HuH-7.5 (cell line): ENCODE measurements around the gene EEIG2.

Experiments used
- DNase-seq: peaks from one replicate; pipeline ENCODE4 v3.0.0; 2011; ENCODE audit warnings: low spot score

EEIG2 gene

GRCh38 chr1:108584428-108584856 lies 24.5 kb downstream of the EEIG2 start:
- DNase-seq = no peak

DNA sequence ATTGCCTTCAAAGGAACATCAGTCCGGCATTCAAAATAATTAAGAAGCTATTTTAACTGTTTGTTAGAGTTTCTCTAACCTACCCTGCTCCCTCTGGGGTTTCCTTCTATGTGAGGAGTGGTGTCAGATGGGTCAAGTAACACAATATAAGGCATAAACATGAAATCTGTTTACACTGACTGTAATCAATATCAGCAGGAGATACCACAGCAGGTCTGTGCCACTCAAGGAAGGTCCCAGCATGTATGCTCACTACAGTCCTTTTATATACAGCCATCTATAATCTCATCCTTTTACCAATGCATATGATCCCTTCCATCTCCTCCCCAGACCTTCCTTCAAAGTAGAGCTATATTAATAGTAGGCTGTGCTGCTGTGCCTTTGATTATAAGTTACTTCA lies 25.4 kb downstream of the EEIG2 start:
- DNase-seq = no peak

GRCh38 chr1:108590441-108590840 lies 30.5 kb downstream of the EEIG2 start:
- DNase-seq = no peak

DNA sequence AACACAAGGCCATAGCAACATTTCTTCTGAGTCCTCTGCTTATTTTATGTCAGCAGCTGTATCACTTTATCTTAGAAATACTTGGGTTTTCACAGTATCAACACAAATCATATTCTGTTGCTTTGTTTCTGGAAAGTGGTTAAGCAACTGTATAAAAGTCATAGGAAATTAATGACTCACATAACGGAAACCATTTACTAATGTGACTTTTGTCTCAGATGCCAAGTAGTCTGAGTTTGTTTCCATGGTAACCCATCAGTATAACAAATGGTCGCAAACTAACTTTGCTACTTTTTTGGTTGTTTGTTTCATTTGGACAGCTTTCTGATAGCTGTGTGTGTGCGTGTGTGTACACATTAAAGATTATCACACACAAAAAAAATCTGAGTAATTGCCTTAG lies 31.1 kb downstream of the EEIG2 start:
- no peak for DNase-seq

- no peak for DNase-seq
These were observed 31.6 kb downstream of the EEIG2 start for GRCh38 chr1:108591466-108591865.

DNA sequence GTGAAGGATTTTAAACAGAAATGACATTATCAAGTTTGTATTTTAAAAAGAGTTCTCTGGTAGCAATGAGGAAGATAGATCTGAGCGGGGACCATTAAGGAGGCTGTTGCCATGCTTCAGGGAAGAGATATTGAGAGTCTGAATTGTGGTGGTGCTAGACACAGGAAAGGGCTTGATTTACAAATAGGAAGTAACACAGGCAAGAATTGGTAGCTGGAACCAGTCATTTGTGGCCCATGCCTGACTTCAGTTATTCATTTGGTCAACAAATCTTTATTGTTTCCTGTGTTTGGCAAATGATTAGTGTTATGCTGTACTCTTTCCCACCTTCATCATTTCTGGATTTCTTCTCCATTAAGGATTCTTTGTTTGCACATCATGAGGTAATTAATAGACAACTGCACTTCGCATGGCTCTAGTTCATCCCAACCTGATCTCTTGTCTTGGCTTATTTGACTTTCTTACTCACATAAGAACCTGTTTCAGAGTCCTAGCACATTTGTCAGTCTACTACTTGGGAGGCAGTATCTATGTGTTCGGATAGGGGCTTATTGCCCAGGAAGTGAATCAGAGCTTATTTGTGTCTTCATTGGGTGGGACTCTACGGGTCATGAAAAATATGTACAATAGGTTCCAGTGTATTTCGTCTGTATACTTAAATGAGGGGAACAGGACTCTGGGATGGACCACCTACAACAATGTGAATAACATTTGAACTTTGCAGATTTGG lies 32.3 kb downstream of the EEIG2 start:
- no peak for DNase-seq

- DNase-seq = no peak
These were observed 33.5 kb downstream of the EEIG2 start for GRCh38 chr1:108593448-108593847.

- DNase-seq = no peak
These were observed 35.6 kb downstream of the EEIG2 start for GRCh38 chr1:108595507-108595906.

GRCh38 chr1:108597041-108597440 lies 37.1 kb downstream of the EEIG2 start:
- DNase-seq = no peak

GRCh38 chr1:108598340-108598739 lies 38.4 kb downstream of the EEIG2 start:
- DNase-seq = no peak

DNA sequence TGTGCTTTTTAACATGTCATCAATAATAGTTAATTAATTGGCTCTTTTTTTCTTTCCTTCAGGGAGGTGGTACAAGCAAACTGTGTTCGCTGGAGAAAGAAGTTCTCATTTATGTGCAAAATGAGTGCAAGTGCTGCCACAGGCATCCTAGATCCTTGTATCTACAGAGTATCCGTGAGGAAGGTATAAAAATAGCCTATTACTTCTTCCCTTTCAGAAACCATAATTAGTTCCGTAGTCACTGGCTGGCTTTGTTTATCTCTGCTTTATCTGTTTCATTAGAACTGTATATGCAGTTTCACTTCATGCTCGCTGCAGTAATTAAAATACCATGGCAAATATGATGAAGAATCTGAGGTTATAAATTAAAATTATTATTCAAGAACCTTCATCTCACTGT lies 40.6 kb downstream of the EEIG2 start:
- no peak for DNase-seq

DNA sequence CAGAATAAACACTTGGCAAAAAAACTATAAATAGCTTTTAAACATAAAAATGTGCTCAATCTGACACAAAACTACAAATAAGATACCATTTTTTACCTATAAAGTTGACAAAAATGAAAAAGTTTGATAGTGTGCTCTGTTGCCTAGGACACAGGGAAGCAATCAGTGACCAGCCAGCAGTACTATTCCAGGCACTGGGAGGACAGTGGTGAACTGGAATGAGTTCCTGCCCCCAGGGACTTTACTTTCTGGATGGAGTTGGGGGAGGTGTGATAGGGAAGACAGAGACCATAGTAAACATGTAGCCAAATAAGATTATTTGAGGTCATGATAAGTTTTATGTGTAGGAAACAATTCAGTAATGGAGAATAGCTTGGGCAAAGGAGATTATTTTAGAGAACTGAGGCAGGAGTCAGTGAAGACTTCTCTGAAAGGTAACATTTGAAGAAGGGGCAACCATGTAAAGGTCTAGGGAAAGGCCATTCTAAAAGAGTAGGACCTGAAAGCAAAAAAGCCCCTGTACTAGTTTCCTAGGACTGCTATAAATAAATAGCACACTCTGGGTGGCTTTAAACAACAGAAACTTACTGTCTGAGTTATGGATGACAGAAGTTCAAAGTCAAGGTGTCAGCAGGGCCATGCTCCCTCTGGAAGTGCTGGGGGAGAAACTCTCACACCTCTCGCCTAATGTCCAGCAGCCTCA lies 42.0 kb downstream of the EEIG2 start:
- DNase-seq = no peak

DNA sequence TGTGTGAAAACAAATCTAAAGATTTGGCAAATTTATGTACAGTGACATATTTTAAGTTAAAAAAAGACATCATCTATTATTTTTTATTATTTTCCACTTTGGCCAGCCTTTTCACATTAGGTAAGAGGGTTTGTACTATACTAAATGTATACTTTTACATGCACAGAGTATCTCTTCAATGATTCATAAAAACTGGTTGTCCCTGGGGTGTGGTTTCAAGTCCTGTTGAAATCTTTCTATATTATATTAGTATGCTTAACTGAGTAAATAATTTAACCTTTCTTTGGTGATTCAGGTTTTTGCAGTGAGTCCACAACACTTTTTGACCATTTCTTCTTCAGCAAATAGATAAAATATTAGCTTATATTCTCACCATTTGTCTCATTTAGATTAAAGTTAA lies 45.7 kb downstream of the EEIG2 start:
- DNase-seq = no peak

DNA sequence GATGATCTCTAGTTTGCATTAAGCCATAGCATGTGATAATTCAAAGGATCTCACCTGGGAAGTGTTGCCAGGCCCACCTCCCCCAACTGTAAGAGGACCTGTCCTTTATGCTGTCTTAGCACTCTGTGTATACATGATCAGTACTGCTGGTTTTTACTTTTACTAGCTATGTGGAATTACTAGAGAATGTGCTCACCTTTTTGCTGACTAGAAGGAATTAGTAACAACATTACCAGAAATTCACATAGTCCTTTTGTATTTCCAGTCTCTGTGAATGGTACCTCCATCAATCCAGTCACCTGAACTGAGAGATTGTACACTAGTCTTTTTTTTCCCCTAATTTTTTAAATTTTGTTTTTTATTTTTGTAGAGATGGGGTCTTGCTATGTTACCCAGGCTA lies 46.6 kb downstream of the EEIG2 start:
- no peak for DNase-seq

GRCh38 chr1:108609483-108610049 lies 49.7 kb downstream of the EEIG2 start:
- no peak for DNase-seq
